Upper lobe of left lung (tissue), 4 donors: ENCODE measurements around the gene DCN.

ENCODE experiments used
- EP300 ChIP-seq, 4 donors: sonication (generic); formaldehyde crosslinking; IDR thresholded peaks; one replicate each; pipeline ENCODE4 v1.5.1; 2017; ENCODE audit warnings: antibody characterized with exemption in 4 of 4, control low read depth in 2 of 4
- POLR2AphosphoS5 ChIP-seq, 2 donors: sonication (generic); formaldehyde crosslinking; IDR thresholded peaks; one replicate each; pipeline ENCODE4 v1.5.1; 2017; ENCODE audit warnings: antibody characterized with exemption in 2 of 2

GRCh38 chr12:91094957-91095356, 87.7 kb downstream of the DCN start:
- TF ChIP-seq EP300 (IDR thresholded peaks at IDR 0.05) (no peak), POLR2AphosphoS5 (IDR thresholded peaks at IDR 0.05) (no peak)
